Natural killer cell (primary cell): Measurements from ENCODE around the gene PSG5. TPM values are rescaled to one million over a fixed set of nuclear protein-coding genes. Genes with fewer than 3 reads are reported as not detected.
"Not testable (repeated sequence)": the region's sequence is repeated elsewhere in the genome, so short reads cannot be mapped to it uniquely, and the experiment has no call there.

Source experiments
- ATAC-seq, 3 donors: fragments of 150-1000 bp in 2 of 3; fragments of 200-7000 bp in 1 of 3; cut with Tn5 transposase; 1 replicate in 1 of 3; 2 replicates in 2 of 3; pipeline ENCODE4 v1.10.0; 2021; ENCODE audit warnings: mild to moderate bottlenecking in 2 of 3, moderate library complexity in 2 of 3
- DNase-seq, 2 donors: peaks; one replicate each; pipeline versions ENCODE4 v3.0.0 to v3.0.0-alpha.2; 2013 to 2021; ENCODE audit warnings: mixed read lengths in 1 of 2
- H3K27ac ChIP-seq: one replicate; pipeline ENCODE4 v1.5.1; 2013; ENCODE audit warnings: mild to moderate bottlenecking, low read length
- H3K27me3 ChIP-seq: one replicate; pipeline ENCODE4 v1.6.1; 2013; ENCODE audit warnings: low read length; ENCODE audit not compliant: control insufficient read depth, insufficient read depth
- H3K36me3 ChIP-seq: one replicate; pipeline ENCODE4 v1.6.1; 2013; ENCODE audit warnings: low read length; ENCODE audit not compliant: control insufficient read depth, insufficient read depth
- H3K4me1 ChIP-seq: one replicate; pipeline ENCODE4 v1.6.1; 2013; ENCODE audit warnings: low read length; ENCODE audit not compliant: control insufficient read depth, insufficient read depth
- H3K4me3 ChIP-seq: one replicate; pipeline ENCODE4 v1.5.1; 2013; ENCODE audit warnings: low read length
- H3K9me3 ChIP-seq: one replicate; pipeline ENCODE4 v1.6.1; 2013; ENCODE audit warnings: low read length; ENCODE audit not compliant: control insufficient read depth, insufficient read depth
- H3K27ac Mint-ChIP-seq, 2 donors: one replicate each; pipeline ENCODE4 v1.8.0; 2022; ENCODE audit warnings: mild to moderate bottlenecking in 2 of 2, mixed read lengths in 2 of 2, moderate library complexity in 1 of 2
- H3K27me3 Mint-ChIP-seq, 2 donors: one replicate each; pipeline ENCODE4 v1.8.0; 2022; ENCODE audit warnings: low read depth in 2 of 2, mixed read lengths in 2 of 2
- H3K36me3 Mint-ChIP-seq: one replicate; pipeline ENCODE4 v1.8.0; 2022; ENCODE audit warnings: mixed read lengths
- H3K4me1 Mint-ChIP-seq, 2 donors: one replicate each; pipeline ENCODE4 v1.8.0; 2022; ENCODE audit warnings: mixed read lengths in 2 of 2
- H3K4me3 Mint-ChIP-seq: one replicate; pipeline ENCODE4 v1.8.0; 2022; ENCODE audit warnings: mild to moderate bottlenecking, moderate library complexity, mixed read lengths
- H3K9me3 Mint-ChIP-seq, 2 donors: one replicate each; pipeline ENCODE4 v1.8.0; 2022; ENCODE audit warnings: mixed read lengths in 2 of 2
- WGBS: methylation state at CpG from one replicate; pipeline ENCODE4 v1.1.7; 2013; ENCODE audit warnings: missing lambda C conversion rate; ENCODE audit not compliant: insufficient coverage; 5-methylcytosine and 5-hydroxymethylcytosine counted together
- intact Hi-C: fragments of 100-400 bp; cut with micrococcal nuclease; formaldehyde crosslinking; loops from one replicate; pipeline ENCODE4 v1.14.2; 2022
- total RNA-seq, 4 donors: library from RNA; stranded (reverse); fragments of 120-200 nt in 1 of 4; gene quantifications; one replicate each; pipeline versions ENCODE4 v1.2.3 to v1.2.4, GENCODE V29; 2013 to 2022
- TF ChIP-seq, protein P1 (sequence below): fragments of 200-600 bp; IDR thresholded peaks from one replicate; pipeline ENCODE4 v1.8.0; 2022; ENCODE audit warnings: antibody characterized with exemption

PSG5 gene
- total RNA-seq, 3 donors from 2014 or later (not counting 1 experiment from before 2014, with no cell fraction given) = not detected

DNA sequence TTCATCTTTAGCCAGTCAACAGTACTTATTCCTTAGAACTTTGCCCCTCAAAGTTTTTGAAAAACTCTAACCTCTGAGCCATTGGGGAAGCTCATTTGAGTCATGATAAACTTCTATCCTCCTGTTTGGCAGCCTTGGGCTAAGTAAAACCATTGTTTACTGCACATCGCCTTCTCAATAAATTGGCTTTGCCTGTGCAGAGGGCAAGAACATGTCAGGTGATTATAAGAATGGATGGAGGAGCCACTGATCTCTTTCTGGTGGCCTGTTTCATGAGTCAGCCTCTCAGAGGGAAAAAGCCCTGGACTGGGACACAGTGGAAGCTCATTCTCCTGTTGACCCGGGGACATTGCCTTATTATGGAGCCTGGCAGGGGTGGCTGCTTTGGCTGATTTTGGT, 38.5 kb upstream of the PSG5 start:
- no peaks in the 10 kb centered on the region for H3K27me3 Mint-ChIP-seq
- no peak overlapping the region for H3K27ac Mint-ChIP-seq
- Histone ChIP-seq H3K27ac (no peak overlapping the region), H3K4me3 (no peak overlapping the region), H3K4me1 (no peaks in the 10 kb centered on the region), H3K9me3 (no peaks in the 10 kb centered on the region), H3K36me3 (no peaks in the 10 kb centered on the region), H3K27me3 (no peaks in the 10 kb centered on the region)
- H3K4me1 Mint-ChIP-seq = no peaks in the 10 kb centered on the region
- TF ChIP-seq, protein P1, sequence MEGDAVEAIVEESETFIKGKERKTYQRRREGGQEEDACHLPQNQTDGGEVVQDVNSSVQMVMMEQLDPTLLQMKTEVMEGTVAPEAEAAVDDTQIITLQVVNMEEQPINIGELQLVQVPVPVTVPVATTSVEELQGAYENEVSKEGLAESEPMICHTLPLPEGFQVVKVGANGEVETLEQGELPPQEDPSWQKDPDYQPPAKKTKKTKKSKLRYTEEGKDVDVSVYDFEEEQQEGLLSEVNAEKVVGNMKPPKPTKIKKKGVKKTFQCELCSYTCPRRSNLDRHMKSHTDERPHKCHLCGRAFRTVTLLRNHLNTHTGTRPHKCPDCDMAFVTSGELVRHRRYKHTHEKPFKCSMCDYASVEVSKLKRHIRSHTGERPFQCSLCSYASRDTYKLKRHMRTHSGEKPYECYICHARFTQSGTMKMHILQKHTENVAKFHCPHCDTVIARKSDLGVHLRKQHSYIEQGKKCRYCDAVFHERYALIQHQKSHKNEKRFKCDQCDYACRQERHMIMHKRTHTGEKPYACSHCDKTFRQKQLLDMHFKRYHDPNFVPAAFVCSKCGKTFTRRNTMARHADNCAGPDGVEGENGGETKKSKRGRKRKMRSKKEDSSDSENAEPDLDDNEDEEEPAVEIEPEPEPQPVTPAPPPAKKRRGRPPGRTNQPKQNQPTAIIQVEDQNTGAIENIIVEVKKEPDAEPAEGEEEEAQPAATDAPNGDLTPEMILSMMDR = no peak
- DNase-seq (no peak), ATAC-seq (no peak)
- WGBS = 93% methylated on average over 2 of the region's 2 CpGs
- peaks cover 7 to 10% of the 10 kb centered on the region in 2 donors for H3K9me3 Mint-ChIP-seq
- H3K36me3 Mint-ChIP-seq = peaks cover 16% of the 10 kb centered on the region
- intact Hi-C loops = no loop called here
- H3K4me3 Mint-ChIP-seq = no peak overlapping the region

DNA sequence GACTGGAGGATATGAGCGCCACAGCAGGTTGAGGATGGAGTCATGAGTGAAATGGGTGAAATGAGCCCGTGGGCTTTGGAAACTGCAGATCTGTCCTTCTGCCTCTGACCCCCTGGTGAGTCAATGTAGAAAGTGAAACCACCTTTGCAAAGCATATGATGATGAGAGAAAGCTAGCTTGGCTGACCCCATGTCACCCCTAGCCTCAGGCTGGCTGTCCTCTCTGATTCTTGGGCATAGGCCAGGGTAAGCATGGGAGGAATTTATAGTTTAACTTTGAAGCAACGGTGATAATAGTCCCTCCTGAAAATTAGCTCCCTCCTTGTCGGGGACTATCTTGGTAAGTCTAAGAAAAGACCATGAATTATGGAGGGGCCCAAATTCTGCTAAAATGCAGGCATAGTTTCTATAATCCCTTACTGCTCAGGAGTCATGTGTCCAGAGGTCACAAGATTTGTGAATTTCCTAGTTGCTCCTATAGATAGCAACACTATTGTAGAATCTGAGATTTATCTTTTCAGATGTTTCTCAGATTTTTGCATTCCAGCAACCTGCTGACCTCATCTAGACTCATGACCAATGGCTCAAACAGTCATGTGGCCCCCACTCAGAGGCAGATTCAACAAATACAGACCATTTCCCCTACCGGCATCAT, 38.0 kb upstream of the PSG5 start:
- 81% methylated on average over 5 of the region's 5 CpGs for WGBS

DNA sequence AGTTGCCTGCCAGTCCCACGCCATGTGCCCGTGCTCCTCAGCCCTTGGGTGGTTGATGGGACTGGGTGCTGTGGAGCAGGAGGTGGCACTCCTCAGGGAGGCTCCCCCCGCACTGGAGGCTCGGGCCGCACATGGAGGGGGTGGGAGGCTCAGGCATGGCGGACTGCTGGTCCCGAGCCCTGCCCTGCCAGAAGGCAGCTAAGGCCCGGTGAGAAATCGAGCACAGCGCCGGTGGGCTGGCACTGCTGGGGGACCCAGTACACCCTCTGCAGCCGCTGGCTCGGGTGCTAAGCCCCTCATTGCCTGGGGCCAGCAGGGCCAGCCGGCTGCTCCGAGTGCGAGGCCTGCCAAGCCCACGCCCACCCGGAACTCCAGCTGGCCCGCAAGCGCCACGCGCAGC, 35.6 kb upstream of the PSG5 start:
- H3K9me3 ChIP-seq, H3K36me3 Mint-ChIP-seq, H3K4me3 Mint-ChIP-seq, H3K27me3 ChIP-seq, H3K4me1 ChIP-seq, H3K27me3 Mint-ChIP-seq, H3K4me3 ChIP-seq, H3K36me3 ChIP-seq, H3K9me3 Mint-ChIP-seq, ATAC-seq, H3K27ac Mint-ChIP-seq, H3K4me1 Mint-ChIP-seq, DNase-seq, intact Hi-C loops, H3K27ac ChIP-seq: not testable (repeated sequence)
- WGBS = 96% methylated on average over 22 of the region's 22 CpGs

More for the DNA sequence above, 38.0 kb upstream of the PSG5 start:
- H3K36me3 ChIP-seq, intact Hi-C loops, H3K9me3 Mint-ChIP-seq, ATAC-seq, H3K4me3 Mint-ChIP-seq, H3K4me3 ChIP-seq, H3K27ac ChIP-seq, H3K27me3 ChIP-seq, H3K27ac Mint-ChIP-seq, H3K9me3 ChIP-seq, DNase-seq, H3K27me3 Mint-ChIP-seq, H3K4me1 ChIP-seq, H3K4me1 Mint-ChIP-seq: not testable (repeated sequence)
- H3K36me3 Mint-ChIP-seq = peaks cover 11% of the 10 kb centered on the region

DNA sequence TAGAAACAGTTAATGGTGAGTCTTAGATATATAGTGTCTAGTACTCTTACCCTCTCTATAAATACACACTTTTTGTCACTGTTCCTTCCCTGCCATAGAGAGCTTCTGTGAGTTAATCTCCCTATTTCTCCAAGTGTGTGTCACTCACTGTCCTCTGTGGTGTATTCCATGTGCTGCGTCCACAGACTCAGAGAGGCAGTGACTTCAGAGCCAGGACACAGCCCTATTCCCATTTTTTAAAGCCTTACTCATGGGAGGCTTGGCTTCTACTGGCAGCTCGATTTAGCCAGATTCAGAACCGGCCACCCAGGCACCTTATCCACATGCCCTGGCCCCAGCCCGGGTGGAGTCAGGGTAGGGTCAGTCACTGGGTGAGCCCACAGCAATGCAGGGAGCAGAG, 32.8 kb upstream of the PSG5 start:
- H3K27me3 ChIP-seq, ATAC-seq, H3K9me3 Mint-ChIP-seq, intact Hi-C loops, H3K9me3 ChIP-seq, H3K27ac ChIP-seq, H3K36me3 ChIP-seq, DNase-seq, H3K27ac Mint-ChIP-seq, H3K36me3 Mint-ChIP-seq, H3K4me3 ChIP-seq, H3K4me1 ChIP-seq, H3K4me1 Mint-ChIP-seq, H3K4me3 Mint-ChIP-seq: not testable (repeated sequence)
- 83% methylated on average over 4 of the region's 4 CpGs for WGBS
- H3K27me3 Mint-ChIP-seq = peaks cover 8 to 19% of the 10 kb centered on the region in 2 donors

DNA sequence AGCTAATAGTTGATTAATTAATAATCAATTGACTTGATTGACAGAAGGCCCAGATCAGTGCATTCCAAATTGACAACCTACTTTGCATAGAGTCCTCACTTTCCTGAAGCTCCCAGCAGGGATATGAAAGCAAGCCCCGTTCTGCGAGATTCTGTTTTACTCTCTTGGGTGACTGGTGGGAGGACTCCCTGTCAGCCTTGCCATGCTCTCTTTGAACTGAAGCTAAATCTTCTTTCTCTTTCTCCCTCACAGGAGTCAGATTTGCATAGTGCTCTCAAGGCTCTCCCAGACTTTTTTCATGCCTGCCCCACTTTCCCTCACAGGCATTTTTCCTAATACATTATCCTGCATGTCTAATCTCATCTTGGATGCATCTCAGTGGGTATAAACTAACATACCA, 29.5 kb upstream of the PSG5 start:
- H3K4me3 Mint-ChIP-seq, H3K36me3 ChIP-seq, ATAC-seq, H3K27ac Mint-ChIP-seq, H3K4me1 ChIP-seq, H3K9me3 Mint-ChIP-seq, DNase-seq, H3K27me3 ChIP-seq, H3K27ac ChIP-seq, intact Hi-C loops, H3K4me1 Mint-ChIP-seq, H3K9me3 ChIP-seq, H3K36me3 Mint-ChIP-seq, H3K4me3 ChIP-seq: not testable (repeated sequence)
- WGBS = 68% methylated on average over 2 of the region's 2 CpGs
- H3K27me3 Mint-ChIP-seq = peaks cover 8 to 27% of the 10 kb centered on the region in 2 donors
